ENCODE data around the gene TRIM47. TPM values are rescaled to one million over a fixed set of nuclear protein-coding genes. Genes with fewer than 3 reads are reported as not detected.

TRIM47 gene
- total and polyA plus RNA-seq, 2 experiments from 2014 or later: 2.9 to 4.6 TPM

DNA sequence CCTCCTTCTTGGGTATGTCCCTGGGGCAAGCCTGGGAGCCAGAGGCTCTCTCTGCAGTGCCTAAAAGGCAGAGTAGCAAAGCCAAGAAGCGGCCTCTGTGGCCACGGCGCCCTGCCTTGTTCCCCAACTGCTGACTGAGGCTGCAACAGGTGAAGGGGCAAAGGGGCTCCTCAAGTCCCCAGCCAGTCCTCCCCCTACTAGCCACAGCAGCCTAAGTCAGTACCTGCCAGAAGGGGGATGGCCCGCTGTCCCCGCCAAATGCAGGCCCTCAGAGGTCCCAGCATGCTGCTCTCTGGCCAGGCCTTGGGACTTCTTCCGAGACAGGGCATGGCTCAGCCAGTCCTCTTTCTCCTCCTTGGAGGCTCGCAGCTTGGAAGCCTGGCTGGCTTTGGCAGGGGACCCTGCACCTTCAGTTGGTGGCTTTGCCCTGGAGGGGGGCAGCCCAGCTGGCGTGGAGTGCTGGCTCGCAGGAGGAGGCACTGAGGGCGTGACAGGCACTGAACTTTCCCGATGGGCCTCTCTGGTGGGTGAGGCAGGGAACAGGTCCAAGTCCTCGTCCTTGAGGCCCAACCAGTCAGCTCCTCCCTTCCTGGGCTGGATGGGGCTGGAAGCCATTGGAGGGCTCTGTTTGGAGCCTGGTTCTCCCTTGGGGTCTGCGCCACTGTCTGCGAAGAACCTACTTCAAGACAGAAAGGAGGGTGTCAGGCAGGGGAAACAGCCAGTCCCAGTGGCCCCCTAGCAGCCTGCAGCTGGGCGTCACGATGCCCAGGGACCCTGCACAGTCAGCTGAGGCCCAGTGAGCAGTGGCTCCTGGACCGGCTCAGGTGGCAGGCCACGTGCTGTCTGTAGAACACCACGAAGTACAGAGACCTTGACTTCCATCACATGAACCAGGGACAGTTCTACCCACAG is 44.8 kb upstream of the TRIM47 start:
- Histone ChIP-seq H3K4me1 (ENCODE audit: low read depth) (peaks cover 12% of the 10 kb centered on the region), H3K4me3 (no peak overlapping the region), H3K27ac (peak overlapping the region; percentile 69), H3K9me3 (ENCODE audit: low read depth) (no peaks in the 10 kb centered on the region), H3K36me3 (no peaks in the 10 kb centered on the region), H3K27me3 (no peaks in the 10 kb centered on the region)
- no peak for DNase-seq (ENCODE audit: low read depth in 1 of 2, low spot score in 1 of 2)
- TF ChIP-seq, protein P1, sequence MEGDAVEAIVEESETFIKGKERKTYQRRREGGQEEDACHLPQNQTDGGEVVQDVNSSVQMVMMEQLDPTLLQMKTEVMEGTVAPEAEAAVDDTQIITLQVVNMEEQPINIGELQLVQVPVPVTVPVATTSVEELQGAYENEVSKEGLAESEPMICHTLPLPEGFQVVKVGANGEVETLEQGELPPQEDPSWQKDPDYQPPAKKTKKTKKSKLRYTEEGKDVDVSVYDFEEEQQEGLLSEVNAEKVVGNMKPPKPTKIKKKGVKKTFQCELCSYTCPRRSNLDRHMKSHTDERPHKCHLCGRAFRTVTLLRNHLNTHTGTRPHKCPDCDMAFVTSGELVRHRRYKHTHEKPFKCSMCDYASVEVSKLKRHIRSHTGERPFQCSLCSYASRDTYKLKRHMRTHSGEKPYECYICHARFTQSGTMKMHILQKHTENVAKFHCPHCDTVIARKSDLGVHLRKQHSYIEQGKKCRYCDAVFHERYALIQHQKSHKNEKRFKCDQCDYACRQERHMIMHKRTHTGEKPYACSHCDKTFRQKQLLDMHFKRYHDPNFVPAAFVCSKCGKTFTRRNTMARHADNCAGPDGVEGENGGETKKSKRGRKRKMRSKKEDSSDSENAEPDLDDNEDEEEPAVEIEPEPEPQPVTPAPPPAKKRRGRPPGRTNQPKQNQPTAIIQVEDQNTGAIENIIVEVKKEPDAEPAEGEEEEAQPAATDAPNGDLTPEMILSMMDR (IDR thresholded peaks at IDR 0.05; ENCODE audit: low read depth, low read length): no peak

DNA sequence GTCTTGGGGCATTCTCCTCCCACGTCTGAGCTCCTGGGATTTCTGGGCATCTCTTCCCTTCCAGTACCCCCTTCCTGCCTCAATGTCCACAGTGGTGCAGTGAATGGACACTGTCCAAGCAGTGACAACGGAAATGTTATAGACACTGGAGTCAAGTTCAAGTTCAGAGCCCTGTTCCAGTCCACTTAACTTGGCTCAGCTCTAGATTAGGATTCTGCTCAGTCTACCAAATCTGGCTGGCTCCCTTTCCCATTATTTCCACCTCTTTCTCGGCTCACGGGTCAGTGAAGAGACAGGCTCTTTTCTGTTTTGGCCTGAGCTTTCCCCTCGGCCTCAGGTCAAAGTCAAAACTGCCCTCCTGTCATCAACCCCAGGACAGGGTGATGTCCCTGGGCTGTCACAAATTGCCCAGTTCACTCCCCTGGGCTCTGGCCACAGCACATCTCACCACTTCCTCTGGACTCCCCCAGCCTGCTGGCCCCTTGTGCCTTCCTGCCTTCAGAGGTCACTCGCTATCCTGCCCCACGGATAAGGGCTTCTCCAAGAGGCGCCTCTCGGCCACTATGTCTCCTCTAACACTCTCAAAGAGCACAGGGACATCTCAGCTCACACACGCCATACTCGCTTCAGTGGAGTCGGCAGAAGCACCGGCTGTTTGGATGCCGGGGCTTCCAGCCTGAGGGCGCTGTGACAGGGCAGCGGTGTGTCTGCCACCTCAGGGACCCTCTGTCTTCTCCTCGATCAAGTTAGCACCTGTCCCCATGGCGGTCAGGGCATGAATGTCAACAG is 44.0 kb upstream of the TRIM47 start:
- Histone ChIP-seq H3K4me1 (ENCODE audit: low read depth) (peaks cover 12% of the 10 kb centered on the region), H3K4me3 (no peak overlapping the region), H3K27ac (peak overlapping the region; percentile 69), H3K36me3 (no peaks in the 10 kb centered on the region), H3K9me3 (ENCODE audit: low read depth) (no peaks in the 10 kb centered on the region), H3K27me3 (no peaks in the 10 kb centered on the region)
- TF ChIP-seq, protein P1 (IDR thresholded peaks at IDR 0.05; ENCODE audit: low read depth, low read length): no peak
- DNase-seq (ENCODE audit: low read depth in 1 of 2, low spot score in 1 of 2): peak in 1 of 2 donors; percentile 57

DNA sequence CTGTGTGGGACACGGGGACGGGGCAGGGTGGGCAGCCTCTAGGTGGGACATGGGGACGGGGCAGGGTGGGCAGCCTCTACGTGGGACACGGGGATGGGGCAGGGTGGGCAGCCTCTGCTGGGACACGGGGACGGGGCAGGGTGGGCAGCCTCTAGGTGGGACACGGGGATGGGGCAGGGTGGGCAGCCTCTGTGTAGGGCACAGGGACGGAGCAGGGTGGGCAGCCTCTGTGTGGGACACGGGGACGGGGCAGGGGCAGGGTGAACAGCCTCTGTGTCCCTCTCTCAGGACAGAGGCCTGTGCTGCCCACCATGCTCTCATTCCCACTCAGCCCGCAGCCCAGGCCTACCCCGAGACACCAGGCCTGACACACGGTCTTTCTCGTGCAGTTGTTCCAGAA is 43.2 kb upstream of the TRIM47 start:
- Histone ChIP-seq H3K9me3 (ENCODE audit: low read depth) (no peaks in the 10 kb centered on the region), H3K27ac (peak overlapping the region; percentile 69), H3K4me3 (no peak overlapping the region), H3K4me1 (ENCODE audit: low read depth) (peaks cover 12% of the 10 kb centered on the region), H3K36me3 (no peaks in the 10 kb centered on the region), H3K27me3 (no peaks in the 10 kb centered on the region)
- no peak for DNase-seq (ENCODE audit: low read depth in 1 of 2, low spot score in 1 of 2)
- TF ChIP-seq, protein P1 (IDR thresholded peaks at IDR 0.05; ENCODE audit: low read depth, low read length): no peak

DNA sequence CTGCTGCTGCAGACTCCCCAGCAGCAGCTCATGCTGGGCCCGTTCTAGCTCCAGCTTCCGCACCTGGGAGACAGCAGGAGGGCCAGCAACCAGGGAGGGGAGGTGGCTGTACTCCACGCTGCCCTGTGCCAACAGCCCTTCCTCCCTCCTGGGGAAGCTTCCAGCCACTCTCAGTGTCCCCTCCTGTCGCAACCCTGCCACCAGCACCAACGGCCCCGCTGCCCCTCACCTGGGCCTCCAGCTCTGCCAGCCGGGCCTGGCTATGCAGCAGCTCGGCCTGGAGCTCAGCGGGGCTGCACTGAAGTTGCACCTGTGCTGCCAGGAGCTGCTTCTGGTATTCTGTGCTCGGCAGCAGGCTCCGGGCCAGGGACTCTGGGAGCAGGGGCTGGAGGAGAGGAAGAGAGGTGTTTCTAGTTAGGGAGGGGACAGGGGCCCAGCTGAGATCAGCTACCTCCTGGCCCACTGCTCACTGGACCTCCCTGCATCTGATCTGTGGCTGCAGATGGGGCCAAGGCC is 41.7 kb upstream of the TRIM47 start:
- no peaks in the 10 kb centered on the region for H3K36me3 ChIP-seq
- no peaks in the 10 kb centered on the region for H3K27me3 ChIP-seq
- H3K27ac ChIP-seq: no peak overlapping the region
- H3K9me3 ChIP-seq (ENCODE audit: low read depth): no peaks in the 10 kb centered on the region
- no peak overlapping the region for H3K4me3 ChIP-seq
- peaks cover 12% of the 10 kb centered on the region for H3K4me1 ChIP-seq (ENCODE audit: low read depth)
- no peak for DNase-seq (ENCODE audit: low read depth in 1 of 2, low spot score in 1 of 2)
- TF ChIP-seq, protein P1 (IDR thresholded peaks at IDR 0.05; ENCODE audit: low read depth, low read length): no peak

DNA sequence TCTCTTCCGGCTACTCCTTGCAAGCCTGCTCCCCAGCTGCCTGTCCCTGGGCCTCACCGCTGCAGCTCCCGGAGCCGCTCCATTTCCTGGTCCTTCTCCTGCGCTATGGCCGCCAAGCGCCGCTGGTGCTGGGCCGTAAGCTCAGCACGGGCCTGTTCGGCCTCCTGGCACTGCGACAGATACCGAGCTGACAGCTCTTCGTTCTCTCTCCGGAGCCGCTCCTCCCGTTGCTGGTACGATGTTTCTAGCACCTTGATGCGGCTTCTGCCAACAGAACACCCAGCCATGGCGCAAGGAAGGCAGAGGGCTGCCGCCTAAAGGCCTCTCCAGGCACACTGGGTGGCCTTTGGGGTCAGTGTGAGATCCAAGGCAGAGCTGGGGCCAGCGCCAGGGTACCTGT is 41.2 kb upstream of the TRIM47 start:
- Histone ChIP-seq H3K27ac (no peak overlapping the region), H3K9me3 (ENCODE audit: low read depth) (no peaks in the 10 kb centered on the region), H3K36me3 (no peaks in the 10 kb centered on the region), H3K4me3 (no peak overlapping the region), H3K4me1 (ENCODE audit: low read depth) (peaks cover 12% of the 10 kb centered on the region), H3K27me3 (no peaks in the 10 kb centered on the region)
- no peak for DNase-seq (ENCODE audit: low read depth in 1 of 2, low spot score in 1 of 2)
- TF ChIP-seq, protein P1 (IDR thresholded peaks at IDR 0.05; ENCODE audit: low read depth, low read length): no peak
